Lung (tissue), 12 donors: ENCODE measurements around the gene IFT57. TPM values are rescaled to one million over a fixed set of nuclear protein-coding genes. Genes with fewer than 3 reads are reported as not detected.

Experiments
- ATAC-seq: fragments of 200-7000 bp; cut with Tn5 transposase; one replicate; pipeline ENCODE4 v1.9.1; 2020; ENCODE audit warnings: moderate number of reproducible peaks; ENCODE audit not compliant: insufficient read depth, low FRiP score
- DNase-seq, 3 donors: peaks; one replicate each; pipeline ENCODE4 v3.0.0-alpha.2; 2013 to 2017
- H3K27ac ChIP-seq, 2 donors: one replicate each; pipeline ENCODE4 v1.5.1; 2013; ENCODE audit warnings: mild to moderate bottlenecking in 2 of 2, moderate library complexity in 2 of 2, control low read depth in 1 of 2, inconsistent platforms in 1 of 2, low read depth in 1 of 2, low read length in 1 of 2
- H3K27me3 ChIP-seq, 3 donors: one replicate each; pipeline ENCODE4 v1.5.1; 2013; ENCODE audit warnings: low read length in 2 of 3; ENCODE audit not compliant: control insufficient read depth in 3 of 3, insufficient read depth in 3 of 3
- H3K36me3 ChIP-seq, 4 donors: one replicate each; pipeline ENCODE4 v1.5.1; 2013; ENCODE audit warnings: low read length in 4 of 4, mild to moderate bottlenecking in 1 of 4, moderate library complexity in 1 of 4; ENCODE audit not compliant: control insufficient read depth in 4 of 4, insufficient read depth in 4 of 4
- H3K4me1 ChIP-seq, 5 donors: one replicate each; pipeline ENCODE4 v1.5.1; 2013; ENCODE audit warnings: low read length in 5 of 5, mild to moderate bottlenecking in 2 of 5, moderate library complexity in 1 of 5; ENCODE audit not compliant: control insufficient read depth in 5 of 5, insufficient read depth in 5 of 5
- H3K4me3 ChIP-seq: one replicate; pipeline ENCODE4 v1.5.1; 2013; ENCODE audit warnings: mild to moderate bottlenecking, control low read depth, moderate library complexity
- H3K9ac ChIP-seq, 2 donors: one replicate each; pipeline ENCODE4 v1.5.1; 2013; ENCODE audit warnings: low read length in 2 of 2, control low read depth in 1 of 2; ENCODE audit not compliant: insufficient read depth in 1 of 2
- H3K9me3 ChIP-seq, 4 donors: one replicate each; pipeline ENCODE4 v1.5.1; 2013; ENCODE audit warnings: low read length in 3 of 4, mild to moderate bottlenecking in 1 of 4, moderate library complexity in 1 of 4; ENCODE audit not compliant: control insufficient read depth in 4 of 4, insufficient read depth in 3 of 4
- CTCF ChIP-seq: IDR thresholded peaks from 2 replicates; pipeline ENCODE4 v1.5.1; 2012; ENCODE audit warnings: mild to moderate bottlenecking; ENCODE audit errors: control extremely low read depth, extremely low read depth
- WGBS, 2 donors: extraction: QIAGEN DNeasy Blood & Tissue Kit; methylation state at CpG; one replicate each; pipeline ENCODE4 v1.1.7; 2013; 5-methylcytosine and 5-hydroxymethylcytosine counted together
- polyA plus RNA-seq, 2 donors: library from polyadenylated mRNA; stranded (reverse); fragments of 200-250 nt; gene quantifications; one replicate each; pipeline ENCODE4 v1.2.1, GENCODE V29; 2013
- total RNA-seq, 2 donors: library from RNA; depleted of rRNA in 1 of 2; stranded (reverse); fragments of >200 nt in 1 of 2; gene quantifications; one replicate each; pipeline ENCODE4 v1.2.1, GENCODE V29; 2014 to 2021
- donor health status: control.
- donor health status: control.
- donor health status: Bipolar disorder and iron deficiency.
- donor health status: healthy.
- donor health status: DM: yes; HTN: yes; CAD: no.

Gene IFT57
- total and polyA plus RNA-seq, 4 donors = 66.1 to 205 (median 129) TPM

- ATAC-seq (no peak), DNase-seq (no peak)
- H3K27ac ChIP-seq = no peak overlapping the region
- TF ChIP-seq CTCF = no peak
- H3K9me3 ChIP-seq = no peaks in the 10 kb centered on the region
- WGBS, 2 donors = 85 to 91% methylated on average over 2 of the region's 2 CpGs
- no peak overlapping the region for H3K4me3 ChIP-seq
- H3K27me3 ChIP-seq = no peaks in the 10 kb centered on the region
- H3K36me3 ChIP-seq = peaks cover 0 to 8% (median 2%) of the 10 kb centered on the region in 4 donors
- no peaks in the 10 kb centered on the region for H3K4me1 ChIP-seq
- H3K9ac ChIP-seq = no peak overlapping the region
Observed at GRCh38 chr3:108202834-108203233, 19.4 kb downstream of the IFT57 start.

GRCh38 chr3:108202080-108202479, 20.1 kb downstream of the IFT57 start:
- WGBS, 2 donors = 80 to 94% methylated on average over 4 of the region's 4 CpGs
- Histone ChIP-seq H3K27me3 (no peaks in the 10 kb centered on the region), H3K4me3 (no peak overlapping the region), H3K27ac (no peak overlapping the region), H3K4me1 (no peaks in the 10 kb centered on the region), H3K36me3 (peaks cover 0 to 8% (median 1%) of the 10 kb centered on the region in 4 donors), H3K9me3 (no peaks in the 10 kb centered on the region), H3K9ac (no peak overlapping the region)
- no peak for DNase-seq
- ATAC-seq = no peak
- no peak for TF ChIP-seq CTCF

- H3K27me3 ChIP-seq = no peaks in the 10 kb centered on the region
- no peak overlapping the region for H3K9ac ChIP-seq
- no peak for TF ChIP-seq CTCF
- ATAC-seq (no peak), DNase-seq (no peak)
- no peaks in the 10 kb centered on the region for H3K4me1 ChIP-seq
- H3K27ac ChIP-seq = no peak overlapping the region
- peaks cover 0 to 8% (median 0%) of the 10 kb centered on the region in 4 donors for H3K36me3 ChIP-seq
- H3K4me3 ChIP-seq = no peak overlapping the region
- no peaks in the 10 kb centered on the region for H3K9me3 ChIP-seq
Observed at GRCh38 chr3:108201258-108201657, 21.0 kb downstream of the IFT57 start.

- Histone ChIP-seq H3K27me3 (no peaks in the 10 kb centered on the region), H3K27ac (no peak overlapping the region), H3K4me1 (no peaks in the 10 kb centered on the region), H3K4me3 (no peak overlapping the region), H3K36me3 (peaks cover 0 to 8% (median 0%) of the 10 kb centered on the region in 4 donors), H3K9me3 (no peaks in the 10 kb centered on the region), H3K9ac (no peak overlapping the region)
- WGBS, 2 donors = 92 to 94% methylated on average over 1 of the region's 1 CpG
- TF ChIP-seq CTCF = no peak
- no peak for ATAC-seq
- no peak for DNase-seq
Observed at GRCh38 chr3:108200578-108200977, 21.6 kb downstream of the IFT57 start.
